COLO829 (cell line): ENCODE measurements around the gene LY6G6F.

Experiments used
- DNase-seq: peaks from one replicate; pipeline ENCODE4 v3.0.0; 2012; ENCODE audit warnings: low spot score

The LY6G6F gene

DNA sequence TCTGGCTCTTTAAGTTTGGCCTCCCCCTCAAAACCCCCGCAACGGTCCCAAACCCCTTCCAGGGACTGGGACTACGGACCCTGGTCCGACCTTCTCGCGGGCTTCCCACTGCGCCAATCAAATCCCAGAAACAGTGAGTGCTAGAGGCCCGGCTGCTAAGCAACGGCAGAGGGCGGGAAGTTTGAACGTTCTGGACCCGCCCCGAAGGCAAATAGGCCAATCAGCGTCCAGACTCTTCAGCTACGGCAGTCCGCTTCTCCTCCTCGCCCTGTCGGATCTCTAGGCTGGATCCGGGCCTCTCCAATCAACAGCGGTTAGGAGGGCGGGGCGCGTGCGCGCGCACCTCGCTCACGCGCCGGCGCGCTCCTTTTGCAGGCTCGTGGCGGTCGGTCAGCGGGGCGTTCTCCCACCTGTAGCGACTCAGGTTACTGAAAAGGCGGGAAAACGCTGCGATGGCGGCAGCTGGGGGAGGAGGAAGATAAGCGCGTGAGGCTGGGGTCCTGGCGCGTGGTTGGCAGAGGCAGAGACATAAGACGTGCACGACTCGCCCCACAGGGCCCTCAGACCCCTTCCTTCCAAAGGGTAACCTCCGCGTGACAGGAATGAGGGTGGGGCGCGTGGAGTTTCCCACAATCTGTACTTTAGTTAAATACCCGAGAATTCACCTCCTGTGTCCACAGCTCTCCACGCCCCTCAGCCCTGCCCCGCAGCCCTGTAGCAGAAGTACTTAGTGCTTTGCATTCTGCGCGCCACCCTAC, 33.2 kb downstream of the LY6G6F start, which contains the start of gene MSH5:
Gene MSH5, plus strand, starts transcription at position 367 of the 758 bp plus-strand sequence. CDS start 462 bp downstream, outside the sequence.
- peak; percentile 100 for DNase-seq

DNA sequence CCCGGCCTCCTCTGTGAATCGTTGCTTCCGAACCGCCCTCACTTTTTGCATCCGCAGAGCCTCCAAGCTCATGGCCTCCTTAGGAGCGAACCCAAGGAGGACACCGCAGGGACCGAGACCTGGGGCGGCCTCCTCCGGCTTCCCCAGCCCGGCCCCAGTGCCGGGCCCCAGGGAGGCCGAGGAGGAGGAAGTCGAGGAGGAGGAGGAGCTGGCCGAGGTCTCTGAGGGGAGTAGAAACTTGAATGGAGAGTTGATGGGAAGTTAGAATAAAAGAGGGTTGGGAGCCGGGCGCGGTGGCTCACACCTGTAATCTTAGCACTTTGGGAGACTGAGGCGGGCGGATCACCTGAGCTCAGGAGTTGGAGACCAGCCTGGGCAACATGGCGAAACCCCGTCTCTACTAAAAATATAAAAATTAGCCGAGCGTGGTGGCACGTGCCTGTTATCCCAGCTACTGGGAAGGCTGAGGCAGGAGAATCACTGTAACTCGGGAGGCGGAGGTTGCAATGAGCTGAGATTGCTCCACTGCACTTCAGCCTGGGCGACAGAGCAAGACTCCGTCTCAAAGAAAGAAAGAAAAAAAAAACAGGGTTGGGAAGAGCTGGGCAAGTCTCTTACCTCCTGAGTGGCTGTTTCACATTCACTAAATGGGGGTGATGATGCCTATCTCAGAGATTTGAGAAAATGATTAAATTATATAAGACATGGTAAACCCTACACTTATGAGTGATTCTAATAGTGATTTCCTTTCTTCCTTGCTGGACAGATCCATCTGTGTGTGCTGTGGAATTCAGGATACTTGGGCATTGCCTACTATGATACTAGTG, 33.9 kb downstream of the LY6G6F start:
- DNase-seq = no peak

- no peak for DNase-seq
Measured at GRCh38 chr6:31741815-31742214, 35.1 kb downstream of the LY6G6F start.

- DNase-seq = no peak
Measured at GRCh38 chr6:31742894-31743293, 36.2 kb downstream of the LY6G6F start.

DNA sequence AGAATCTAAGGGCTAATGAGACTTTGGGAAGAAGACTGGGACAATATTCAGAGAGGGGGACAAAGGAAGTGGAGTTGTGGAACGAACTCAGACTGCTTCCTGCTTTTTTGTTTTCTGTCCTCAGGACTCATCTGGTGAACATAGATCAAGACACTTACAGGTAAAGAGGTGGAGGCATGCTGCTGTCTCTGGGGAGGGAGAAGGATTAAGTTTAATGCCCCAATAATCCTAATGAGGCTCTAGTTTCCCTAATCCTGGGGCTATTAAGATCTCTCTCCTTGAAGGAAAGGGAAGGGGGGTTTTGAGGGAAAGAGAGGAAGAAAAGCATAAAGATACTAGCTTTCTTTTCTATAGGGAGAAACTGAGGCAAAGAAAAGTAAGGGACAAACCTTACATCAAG, 37.8 kb downstream of the LY6G6F start:
- DNase-seq = no peak

GRCh38 chr6:31749301-31750036, 42.8 kb downstream of the LY6G6F start:
- DNase-seq = no peak

DNA sequence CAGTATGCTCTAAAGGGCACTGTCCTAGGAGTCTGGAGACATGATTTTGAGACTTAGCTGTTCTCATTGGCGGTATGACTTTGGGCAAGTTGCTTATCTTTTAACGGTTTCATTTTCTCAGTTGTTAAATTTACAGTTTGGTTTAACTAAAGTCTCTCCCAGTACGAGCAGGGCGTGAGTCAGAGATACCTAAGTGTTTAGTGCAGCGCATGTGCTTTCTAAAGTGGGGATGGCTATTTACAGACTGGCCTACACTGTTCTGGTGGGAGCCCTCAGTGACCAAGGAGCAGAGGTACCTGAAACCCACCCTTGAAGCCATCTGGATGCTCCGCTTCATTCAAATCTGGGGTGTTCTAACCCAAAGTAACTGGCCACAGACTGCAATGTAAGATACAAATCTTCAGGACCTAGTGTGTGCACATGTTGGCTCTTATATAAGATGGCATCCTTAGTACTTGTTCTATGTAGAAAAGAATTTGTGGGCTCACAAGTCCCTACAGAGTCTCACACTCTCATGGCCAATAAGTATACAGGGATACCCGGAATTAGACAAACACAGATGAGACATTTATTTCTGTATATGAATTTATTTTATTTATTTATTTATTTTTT, 43.9 kb downstream of the LY6G6F start:
- no peak for DNase-seq

DNA sequence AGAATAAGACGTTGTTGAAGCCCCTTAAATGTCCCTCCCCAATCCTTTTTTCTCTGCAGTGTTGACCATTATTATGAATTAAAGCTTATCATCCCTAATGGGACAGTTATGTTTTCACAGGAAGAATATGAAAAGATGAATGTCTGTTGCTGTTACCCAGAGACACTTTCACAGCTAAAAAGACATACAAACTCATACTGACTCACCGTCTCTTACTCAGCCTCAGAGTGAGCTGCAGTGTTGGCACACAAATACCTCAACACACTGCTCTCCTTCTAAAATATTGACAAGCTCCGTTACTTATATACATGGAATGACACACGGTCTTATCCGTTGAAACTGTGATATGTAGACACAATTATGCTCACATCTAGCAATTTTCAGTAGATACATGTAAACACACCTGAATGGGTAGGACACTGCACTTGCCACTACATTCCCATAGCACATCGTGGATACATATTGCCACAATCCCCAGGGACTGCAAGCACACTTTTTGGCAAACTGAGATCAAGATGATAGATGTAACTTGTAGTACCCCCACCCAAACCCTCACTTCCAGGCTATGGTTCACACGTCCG, 46.2 kb downstream of the LY6G6F start:
- no peak for DNase-seq

GRCh38 chr6:31758281-31758680, 51.6 kb downstream of the LY6G6F start:
- no peak for DNase-seq
